GM20000 (cell line): ENCODE measurements around the gene PRKAB1.

ENCODE experiments used
- DNase-seq: peaks from one replicate; pipeline ENCODE4 v3.0.0; 2012; ENCODE audit warnings: low spot score
- TF ChIP-seq, protein P1 (sequence below): IDR thresholded peaks from 2 replicates; pipeline ENCODE4 v1.5.1; 2012; ENCODE audit warnings: mild to moderate bottlenecking, control low read depth; ENCODE audit errors: extremely low read depth, missing control alignments

PRKAB1 gene

DNA sequence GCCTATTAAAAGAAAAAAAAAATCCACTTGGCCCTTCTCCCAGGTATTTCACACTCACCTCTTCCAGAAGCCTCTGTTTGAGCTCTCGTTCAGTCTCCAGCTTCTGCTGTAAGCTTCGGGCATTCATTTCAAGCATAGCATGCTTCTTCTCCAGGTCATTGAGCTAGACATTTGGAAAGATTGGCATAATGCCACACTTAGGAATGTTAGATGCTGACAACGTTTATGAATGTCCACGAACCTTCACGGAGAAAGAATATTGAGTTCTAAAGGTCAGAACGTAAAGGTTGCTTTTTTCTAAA is 60.5 kb downstream of the PRKAB1 start:
- TF ChIP-seq, protein P1, sequence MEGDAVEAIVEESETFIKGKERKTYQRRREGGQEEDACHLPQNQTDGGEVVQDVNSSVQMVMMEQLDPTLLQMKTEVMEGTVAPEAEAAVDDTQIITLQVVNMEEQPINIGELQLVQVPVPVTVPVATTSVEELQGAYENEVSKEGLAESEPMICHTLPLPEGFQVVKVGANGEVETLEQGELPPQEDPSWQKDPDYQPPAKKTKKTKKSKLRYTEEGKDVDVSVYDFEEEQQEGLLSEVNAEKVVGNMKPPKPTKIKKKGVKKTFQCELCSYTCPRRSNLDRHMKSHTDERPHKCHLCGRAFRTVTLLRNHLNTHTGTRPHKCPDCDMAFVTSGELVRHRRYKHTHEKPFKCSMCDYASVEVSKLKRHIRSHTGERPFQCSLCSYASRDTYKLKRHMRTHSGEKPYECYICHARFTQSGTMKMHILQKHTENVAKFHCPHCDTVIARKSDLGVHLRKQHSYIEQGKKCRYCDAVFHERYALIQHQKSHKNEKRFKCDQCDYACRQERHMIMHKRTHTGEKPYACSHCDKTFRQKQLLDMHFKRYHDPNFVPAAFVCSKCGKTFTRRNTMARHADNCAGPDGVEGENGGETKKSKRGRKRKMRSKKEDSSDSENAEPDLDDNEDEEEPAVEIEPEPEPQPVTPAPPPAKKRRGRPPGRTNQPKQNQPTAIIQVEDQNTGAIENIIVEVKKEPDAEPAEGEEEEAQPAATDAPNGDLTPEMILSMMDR = no peak
- no peak for DNase-seq

DNA sequence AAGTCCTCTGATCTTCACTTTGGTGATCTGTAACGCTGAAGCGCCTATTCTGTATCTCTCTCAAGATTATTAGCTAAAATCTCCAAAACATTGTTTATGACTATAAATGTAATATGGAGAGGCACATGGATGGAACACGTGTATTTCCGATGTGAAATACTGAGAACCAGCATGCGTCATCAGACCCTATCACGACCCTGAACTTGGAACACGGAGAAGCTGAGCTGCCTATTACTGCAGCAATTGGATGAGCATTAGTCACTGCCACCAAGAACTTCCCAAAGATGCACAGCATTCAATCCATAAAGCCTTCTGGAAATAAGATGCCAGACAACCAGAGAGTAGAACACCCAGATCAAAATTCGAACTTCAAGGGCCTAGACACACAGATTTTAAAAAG is 61.9 kb downstream of the PRKAB1 start:
- TF ChIP-seq, protein P1 = no peak
- no peak for DNase-seq

DNA sequence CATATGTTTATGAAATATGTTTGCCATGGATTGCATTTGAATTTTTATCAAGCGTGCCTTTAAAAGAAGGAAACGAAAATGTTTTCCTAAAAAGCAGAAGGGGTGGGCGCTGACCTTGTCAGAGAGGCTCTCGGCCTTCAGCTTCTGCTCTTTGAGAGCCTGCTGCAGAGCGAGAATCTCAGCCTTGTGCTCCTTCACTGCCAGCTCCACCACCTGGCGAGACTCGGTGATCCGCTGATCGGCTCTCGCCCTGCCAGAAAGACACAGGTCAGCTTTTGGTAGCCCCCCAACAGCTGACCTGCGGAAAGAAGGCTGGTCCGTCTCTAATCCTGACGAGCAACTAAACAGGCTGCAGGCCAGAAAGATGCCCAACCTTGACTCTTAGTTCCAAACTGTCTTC is 62.4 kb downstream of the PRKAB1 start:
- DNase-seq = no peak
- TF ChIP-seq, protein P1 = no peak
